Stimulated activated CD8-positive, alpha-beta memory T cell treated with anti-CD3 and anti-CD28 coated beads, Interleukin-7, amount 100 ng/mL, for 1 hour (primary cell): ENCODE data around the gene HTR1D.
A peak's percentile ranks its signal among the peaks of the same experiment; 100 is the strongest.

Experiments
- DNase-seq, 2 donors: peaks; one replicate each; pipeline ENCODE4 v3.0.0-alpha.2; 2020; ENCODE audit warnings: low read depth in 2 of 2

The HTR1D gene

GRCh38 chr1:23184212-23184934 is 32.9 kb downstream of the HTR1D start:
- DNase-seq, result no peak

GRCh38 chr1:23179862-23180261 is 37.4 kb downstream of the HTR1D start:
- no peak for DNase-seq

- no peak for DNase-seq
Observed at GRCh38 chr1:23178950-23179349, 38.4 kb downstream of the HTR1D start.

GRCh38 chr1:23178414-23178813 is 38.9 kb downstream of the HTR1D start:
- no peak for DNase-seq

GRCh38 chr1:23177438-23178380 is 39.6 kb downstream of the HTR1D start:
- no peak for DNase-seq

GRCh38 chr1:23177031-23177430 is 40.3 kb downstream of the HTR1D start:
- DNase-seq, result no peak

GRCh38 chr1:23174426-23175110 is 42.7 kb downstream of the HTR1D start:
- DNase-seq, result no peak

- no peak for DNase-seq
Observed at GRCh38 chr1:23171181-23171755, 46.0 kb downstream of the HTR1D start.

- DNase-seq, result no peak
Observed at GRCh38 chr1:23169727-23170335, 47.5 kb downstream of the HTR1D start.

- no peak for DNase-seq
Observed at GRCh38 chr1:23169195-23169575, 48.1 kb downstream of the HTR1D start.

GRCh38 chr1:23168445-23169194 is 48.7 kb downstream of the HTR1D start, which contains the start of gene LUZP1:
Gene LUZP1 (minus strand): TSS chr1:23168856.
- peak; percentile 79 to 91 for DNase-seq

- DNase-seq, result no peak
Observed at GRCh38 chr1:23168079-23168444, 49.2 kb downstream of the HTR1D start.

- no peak for DNase-seq
Observed at GRCh38 chr1:23167353-23168078, 49.8 kb downstream of the HTR1D start.

GRCh38 chr1:23166854-23167253 is 50.4 kb downstream of the HTR1D start:
- DNase-seq, result no peak

- no peak for DNase-seq
Observed at GRCh38 chr1:23163395-23163794, 53.9 kb downstream of the HTR1D start.

GRCh38 chr1:23159963-23160877 is 57.1 kb downstream of the HTR1D start:
- DNase-seq, result no peak

GRCh38 chr1:23156940-23157339 is 60.4 kb downstream of the HTR1D start:
- DNase-seq, result no peak

GRCh38 chr1:23152966-23153684 is 64.2 kb downstream of the HTR1D start:
- no peak for DNase-seq
